ENCODE results near the gene CGNL1.

The CGNL1 gene

DNA sequence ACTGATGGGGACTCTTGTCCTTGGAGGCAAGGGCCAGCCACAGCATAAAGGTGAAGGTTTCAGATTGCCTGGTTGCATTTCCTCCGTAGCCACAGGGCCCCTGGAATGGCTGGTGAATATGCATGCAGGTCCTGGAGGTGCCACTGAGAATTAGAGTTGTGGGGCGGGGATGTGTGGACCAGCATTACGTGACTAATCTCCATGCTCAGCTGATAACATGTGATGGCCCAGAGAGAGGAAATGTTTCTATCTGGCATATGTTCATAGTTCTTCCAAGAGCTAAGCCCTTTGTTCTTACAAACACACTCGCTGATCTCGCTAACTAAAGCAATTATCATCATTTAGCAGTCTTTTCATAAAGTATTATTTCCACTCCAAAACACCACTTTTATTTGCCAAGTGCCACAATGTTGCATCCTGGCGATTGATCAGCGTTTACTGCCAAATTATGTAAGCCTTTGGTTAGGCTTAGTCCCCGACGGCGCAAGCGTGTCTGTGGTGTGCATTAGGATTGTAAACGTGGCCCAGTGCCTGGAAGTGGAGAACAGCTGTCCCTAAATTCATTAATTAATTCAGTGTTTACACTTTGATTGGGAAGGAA lies 55.9 kb downstream of the CGNL1 start:
- no peak overlapping the region for H3K4me3 ChIP-seq (replicated peaks; ENCODE audit: low read depth, low read length)
- no peak for DNase-seq (ENCODE audit: extremely low read depth, low read depth)
- TF ChIP-seq, protein P1, sequence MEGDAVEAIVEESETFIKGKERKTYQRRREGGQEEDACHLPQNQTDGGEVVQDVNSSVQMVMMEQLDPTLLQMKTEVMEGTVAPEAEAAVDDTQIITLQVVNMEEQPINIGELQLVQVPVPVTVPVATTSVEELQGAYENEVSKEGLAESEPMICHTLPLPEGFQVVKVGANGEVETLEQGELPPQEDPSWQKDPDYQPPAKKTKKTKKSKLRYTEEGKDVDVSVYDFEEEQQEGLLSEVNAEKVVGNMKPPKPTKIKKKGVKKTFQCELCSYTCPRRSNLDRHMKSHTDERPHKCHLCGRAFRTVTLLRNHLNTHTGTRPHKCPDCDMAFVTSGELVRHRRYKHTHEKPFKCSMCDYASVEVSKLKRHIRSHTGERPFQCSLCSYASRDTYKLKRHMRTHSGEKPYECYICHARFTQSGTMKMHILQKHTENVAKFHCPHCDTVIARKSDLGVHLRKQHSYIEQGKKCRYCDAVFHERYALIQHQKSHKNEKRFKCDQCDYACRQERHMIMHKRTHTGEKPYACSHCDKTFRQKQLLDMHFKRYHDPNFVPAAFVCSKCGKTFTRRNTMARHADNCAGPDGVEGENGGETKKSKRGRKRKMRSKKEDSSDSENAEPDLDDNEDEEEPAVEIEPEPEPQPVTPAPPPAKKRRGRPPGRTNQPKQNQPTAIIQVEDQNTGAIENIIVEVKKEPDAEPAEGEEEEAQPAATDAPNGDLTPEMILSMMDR (IDR thresholded peaks at IDR 0.05; ENCODE audit: low read depth, low read length, missing control alignments), result no peak

DNA sequence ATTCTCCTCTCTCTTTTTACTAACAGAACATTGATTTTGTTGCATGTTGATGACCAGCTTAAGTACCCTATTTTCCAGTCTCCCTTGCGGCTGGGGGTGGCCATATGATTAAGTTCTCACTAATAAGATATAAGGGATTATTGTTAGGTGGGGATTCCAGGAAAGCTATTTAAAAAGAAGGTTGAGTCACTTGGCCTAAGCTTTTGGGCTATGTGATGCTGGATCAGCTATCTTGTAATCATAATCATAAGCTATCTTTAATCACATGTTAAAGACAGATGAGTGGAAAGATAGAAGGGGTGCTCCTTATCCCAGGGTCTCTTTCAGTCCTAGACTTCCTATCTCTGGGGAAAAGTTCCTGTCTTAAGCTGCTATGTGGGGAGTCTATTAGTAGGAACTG lies 59.9 kb downstream of the CGNL1 start:
- DNase-seq (ENCODE audit: extremely low read depth, low read depth), result no peak
- TF ChIP-seq, protein P1 (IDR thresholded peaks at IDR 0.05; ENCODE audit: low read depth, low read length, missing control alignments), result no peak
- no peak overlapping the region for H3K4me3 ChIP-seq (replicated peaks; ENCODE audit: low read depth, low read length)

DNA sequence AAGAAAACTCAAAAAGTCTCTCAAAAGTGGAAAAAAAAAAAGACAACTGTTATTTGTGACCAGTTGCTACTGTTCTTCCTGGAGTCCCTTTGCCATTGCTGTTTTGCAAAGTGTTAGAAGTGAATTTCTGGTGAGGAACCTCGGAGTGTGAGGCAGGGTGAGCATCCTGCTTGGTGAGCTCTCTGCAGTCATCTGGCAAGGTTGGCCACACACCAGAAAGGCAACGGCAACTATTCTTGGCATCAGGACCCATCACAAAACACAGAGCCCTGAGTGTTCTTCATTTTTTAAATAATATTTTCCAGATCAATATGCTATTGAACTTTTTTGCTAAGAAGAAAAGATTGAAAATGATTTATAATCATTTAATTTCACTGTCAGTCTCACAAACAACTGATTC lies 60.7 kb downstream of the CGNL1 start:
- H3K4me3 ChIP-seq (replicated peaks; ENCODE audit: low read depth, low read length), result no peak overlapping the region
- no peak for DNase-seq (ENCODE audit: extremely low read depth, low read depth)
- TF ChIP-seq, protein P1 (IDR thresholded peaks at IDR 0.05; ENCODE audit: low read depth, low read length, missing control alignments), result no peak

DNA sequence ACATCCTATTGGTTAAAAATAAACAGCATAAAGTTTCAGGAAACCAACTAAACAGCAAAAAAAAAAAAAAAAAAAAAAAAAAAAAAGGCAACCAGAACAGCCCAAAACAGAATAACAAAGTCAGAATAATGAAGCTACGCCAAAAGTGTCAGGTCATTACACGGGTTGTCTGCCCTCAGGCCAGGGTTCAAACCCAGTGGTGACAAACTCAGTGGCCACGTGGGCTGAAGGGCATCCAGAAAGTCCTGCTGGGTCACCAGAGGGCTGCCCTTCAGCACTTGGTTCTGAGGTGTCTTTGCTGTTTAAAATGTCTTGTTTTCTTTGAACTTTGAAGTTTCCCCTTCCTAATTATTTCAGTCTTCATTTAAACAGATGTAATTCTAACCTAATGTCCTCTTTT lies 61.3 kb downstream of the CGNL1 start:
- no peak for DNase-seq (ENCODE audit: extremely low read depth, low read depth)
- H3K4me3 ChIP-seq (replicated peaks; ENCODE audit: low read depth, low read length), result no peak overlapping the region
- TF ChIP-seq, protein P1 (IDR thresholded peaks at IDR 0.05; ENCODE audit: low read depth, low read length, missing control alignments), result no peak

DNA sequence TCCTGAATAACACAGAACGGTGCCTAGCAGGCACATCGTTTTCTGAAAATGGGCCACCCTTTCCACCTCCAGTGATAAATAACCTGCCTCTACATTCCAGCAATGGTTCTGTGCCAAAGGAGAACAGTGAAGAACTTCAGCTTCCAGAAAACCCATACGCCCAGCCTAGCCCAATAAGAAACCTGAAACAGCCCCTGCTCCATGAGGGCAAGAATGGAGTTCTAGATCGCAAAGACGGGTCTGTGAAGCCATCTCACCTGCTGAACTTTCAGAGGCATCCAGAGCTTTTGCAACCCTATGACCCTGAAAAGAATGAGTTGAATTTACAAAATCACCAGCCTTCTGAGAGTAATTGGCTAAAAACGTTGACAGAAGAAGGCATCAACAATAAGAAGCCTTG lies 61.9 kb downstream of the CGNL1 start:
- no peak for DNase-seq (ENCODE audit: extremely low read depth, low read depth)
- TF ChIP-seq, protein P1 (IDR thresholded peaks at IDR 0.05; ENCODE audit: low read depth, low read length, missing control alignments), result no peak

DNA sequence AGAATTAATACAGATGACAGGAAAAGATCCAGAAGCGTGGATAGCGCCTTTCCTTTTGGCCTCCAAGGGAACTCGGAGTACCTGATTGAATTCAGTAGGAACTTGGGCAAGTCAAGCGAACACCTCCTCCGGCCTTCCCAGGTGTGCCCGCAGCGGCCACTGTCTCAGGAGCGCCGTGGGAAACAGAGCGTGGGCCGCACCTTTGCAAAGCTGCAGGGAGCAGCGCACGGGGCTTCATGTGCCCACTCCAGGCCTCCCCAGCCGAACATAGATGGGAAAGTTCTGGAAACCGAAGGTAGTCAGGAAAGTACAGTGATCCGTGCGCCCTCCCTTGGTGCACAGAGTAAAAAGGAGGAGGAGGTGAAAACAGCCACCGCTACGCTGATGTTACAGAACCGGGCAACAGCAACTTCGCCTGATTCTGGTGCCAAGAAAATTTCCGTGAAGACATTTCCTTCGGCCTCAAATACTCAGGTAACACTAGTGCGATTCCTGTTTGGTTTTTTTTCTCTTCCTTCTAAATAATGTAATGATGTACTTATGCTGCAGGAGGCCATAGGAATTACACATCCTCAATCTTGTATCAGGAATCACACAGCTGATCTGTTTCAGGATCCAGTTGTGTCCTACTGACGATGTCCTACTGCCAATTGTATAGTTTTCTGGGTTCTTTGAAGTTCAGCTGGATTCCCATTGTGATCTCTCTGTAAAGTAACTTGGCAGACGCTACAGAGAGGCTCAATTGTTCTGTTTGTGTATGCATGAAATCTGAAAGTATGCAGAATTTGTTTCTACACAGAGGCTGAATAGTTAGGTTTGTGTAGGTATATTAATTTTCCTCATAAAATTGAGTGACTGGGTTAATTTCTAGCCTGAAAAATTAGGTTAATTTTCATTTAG lies 63.1 kb downstream of the CGNL1 start:
- no peak for DNase-seq (ENCODE audit: extremely low read depth, low read depth)
- no peak overlapping the region for H3K4me3 ChIP-seq (replicated peaks; ENCODE audit: low read depth, low read length)
- TF ChIP-seq, protein P1 (IDR thresholded peaks at IDR 0.05; ENCODE audit: low read depth, low read length, missing control alignments), result no peak

More for the DNA sequence above, 61.9 kb downstream of the CGNL1 start:
- H3K4me3 ChIP-seq (replicated peaks; ENCODE audit: low read depth, low read length), result no peak overlapping the region
